ENCODE data around the gene EIF2AK3.
"Not testable (repeated sequence)": the region's sequence is repeated elsewhere in the genome, so short reads cannot be mapped to it uniquely, and the experiment has no call there.

EIF2AK3 gene

GRCh38 chr2:88596141-88596830, 31.0 kb downstream of the EIF2AK3 start:
- DNase-seq (ENCODE audit: low read depth in 2 of 2) = no peak

- no peak for DNase-seq (ENCODE audit: low read depth in 2 of 2)
Observed at GRCh38 chr2:88591698-88592097, 35.6 kb downstream of the EIF2AK3 start.

DNA sequence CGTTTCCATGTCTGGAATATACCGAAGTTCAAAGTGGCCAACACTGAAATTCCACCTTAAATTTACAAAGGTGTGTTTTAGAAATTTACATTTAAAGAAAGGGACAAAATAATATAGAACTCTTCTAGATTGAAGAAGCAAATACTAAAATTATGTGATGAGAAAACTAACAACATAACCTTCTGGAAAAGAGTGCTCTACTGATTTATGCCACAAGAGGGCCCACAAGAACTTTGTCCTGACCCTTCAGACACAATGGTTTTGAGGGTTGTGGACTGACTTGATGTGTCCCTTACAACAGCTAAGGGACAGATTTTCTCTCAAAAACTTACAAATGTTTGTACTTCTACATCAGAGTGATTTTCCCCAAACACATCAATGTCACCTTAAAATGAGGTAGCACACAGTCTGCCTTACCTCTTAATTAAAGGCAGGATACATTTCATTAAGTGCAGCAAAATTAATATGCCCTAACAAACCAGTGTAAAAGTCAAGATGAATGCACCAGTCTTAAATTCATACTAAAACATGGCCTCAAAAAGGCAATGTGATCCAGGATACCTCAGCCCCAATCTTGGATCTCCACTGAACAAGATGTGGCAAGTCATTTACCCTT, 36.2 kb downstream of the EIF2AK3 start:
- DNase-seq (ENCODE audit: low read depth in 2 of 2) = no peak

DNA sequence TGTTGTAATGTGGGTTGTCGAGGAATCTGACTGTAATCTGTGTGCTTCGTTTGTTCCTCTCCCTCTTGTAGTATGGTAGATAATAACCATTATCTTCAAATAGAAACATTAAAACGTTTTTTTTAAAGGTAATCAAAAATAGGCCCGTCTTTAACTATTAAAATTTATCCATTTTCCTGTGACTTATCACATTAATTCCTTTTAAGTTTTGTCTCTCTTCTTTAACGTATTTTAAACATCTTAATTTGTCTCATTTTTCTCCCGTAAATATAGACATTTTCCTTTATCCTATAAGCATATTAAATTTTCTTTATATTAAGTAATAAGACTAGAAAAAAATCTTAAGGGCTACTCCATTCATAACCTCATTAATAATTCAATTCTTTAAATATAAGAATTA, 41.3 kb downstream of the EIF2AK3 start:
- no peak for DNase-seq (ENCODE audit: low read depth in 2 of 2)

DNA sequence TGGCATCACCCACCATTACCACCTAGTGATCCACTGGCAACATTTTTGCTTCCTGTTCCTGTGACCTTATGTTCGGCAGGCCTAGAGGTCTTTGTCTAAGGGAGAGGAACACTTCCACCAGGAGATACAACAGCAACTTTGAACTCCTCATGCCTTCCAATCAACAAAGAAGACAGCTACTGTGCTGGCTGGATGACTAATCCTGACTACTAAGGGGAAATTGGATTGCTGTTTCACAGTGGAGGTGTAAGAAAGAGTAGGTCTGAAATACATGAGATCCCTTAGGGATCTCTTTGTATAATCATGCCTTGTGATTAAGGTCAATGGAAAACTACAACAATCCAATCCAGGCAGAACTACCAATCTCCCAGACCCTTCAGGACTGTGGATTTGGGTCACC, 45.2 kb downstream of the EIF2AK3 start:
- no peak for DNase-seq (ENCODE audit: low read depth in 2 of 2)

- DNase-seq (ENCODE audit: low read depth in 2 of 2) = no peak
Observed at GRCh38 chr2:88580088-88580487, 47.2 kb downstream of the EIF2AK3 start.

DNA sequence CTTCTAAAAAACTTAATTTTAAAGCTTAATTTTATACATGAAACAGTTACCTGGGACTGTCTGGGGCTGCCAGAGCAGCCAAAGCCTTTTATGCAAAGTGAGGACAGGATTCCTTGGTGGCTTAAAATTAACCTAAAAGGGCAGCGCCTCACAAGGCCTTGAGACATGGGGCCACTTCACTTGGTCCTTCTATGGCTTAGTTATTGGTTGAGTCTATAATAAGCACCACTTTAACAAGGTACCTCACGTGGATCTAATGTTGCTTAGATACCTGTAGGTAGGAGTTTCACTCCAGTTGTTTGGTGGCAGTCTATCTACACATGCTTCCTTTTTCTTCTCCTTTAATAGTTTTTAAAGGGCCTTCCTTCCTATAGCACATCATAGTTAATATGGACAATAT, 51.6 kb downstream of the EIF2AK3 start:
- no peak for DNase-seq (ENCODE audit: low read depth in 2 of 2)

GRCh38 chr2:88575051-88575450, 52.2 kb downstream of the EIF2AK3 start:
- DNase-seq (ENCODE audit: low read depth in 2 of 2) = no peak

GRCh38 chr2:88574445-88574844, 52.8 kb downstream of the EIF2AK3 start:
- no peak for DNase-seq (ENCODE audit: low read depth in 2 of 2)

DNA sequence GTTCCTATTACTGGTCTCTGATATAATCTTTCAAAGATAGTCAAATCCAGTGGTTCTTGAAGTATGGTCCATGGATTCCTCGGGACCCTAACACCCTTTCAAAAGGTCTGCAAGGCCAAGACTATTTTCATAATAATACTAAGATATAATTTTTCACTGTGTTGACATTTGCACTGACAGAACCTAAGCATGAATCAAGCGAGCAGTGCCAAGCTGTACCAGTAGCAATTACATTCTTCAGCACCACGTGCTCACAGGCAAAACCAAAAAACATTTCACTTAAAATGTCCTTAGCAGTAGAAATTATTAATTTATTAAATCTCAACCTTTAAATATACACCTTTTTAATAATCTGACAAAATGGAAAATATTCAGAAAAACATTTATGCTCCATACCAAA, 59.1 kb downstream of the EIF2AK3 start:
- no peak for DNase-seq (ENCODE audit: low read depth in 2 of 2)

GRCh38 chr2:88564402-88564801, 62.9 kb downstream of the EIF2AK3 start:
- no peak for DNase-seq (ENCODE audit: low read depth in 2 of 2)

DNA sequence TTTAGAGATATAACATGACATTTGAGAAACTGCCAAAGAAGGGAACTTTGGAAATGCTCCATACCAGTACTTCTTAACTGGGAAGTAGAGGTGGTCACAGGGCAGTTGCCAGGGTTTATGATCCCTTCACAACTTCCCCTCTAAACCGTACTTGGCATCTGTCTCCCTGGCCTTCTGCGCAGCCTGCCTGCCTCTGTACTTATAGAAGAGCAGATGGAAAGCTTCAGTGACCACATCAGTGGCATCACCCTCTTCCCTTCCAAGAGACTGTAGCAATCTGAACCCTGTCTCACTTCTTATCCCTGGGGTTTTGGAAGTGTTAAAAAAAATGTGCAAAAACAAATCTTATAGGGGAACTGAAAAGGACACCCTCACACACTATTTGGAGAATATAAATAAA, 64.1 kb downstream of the EIF2AK3 start:
- no peak for DNase-seq (ENCODE audit: low read depth in 2 of 2)

DNA sequence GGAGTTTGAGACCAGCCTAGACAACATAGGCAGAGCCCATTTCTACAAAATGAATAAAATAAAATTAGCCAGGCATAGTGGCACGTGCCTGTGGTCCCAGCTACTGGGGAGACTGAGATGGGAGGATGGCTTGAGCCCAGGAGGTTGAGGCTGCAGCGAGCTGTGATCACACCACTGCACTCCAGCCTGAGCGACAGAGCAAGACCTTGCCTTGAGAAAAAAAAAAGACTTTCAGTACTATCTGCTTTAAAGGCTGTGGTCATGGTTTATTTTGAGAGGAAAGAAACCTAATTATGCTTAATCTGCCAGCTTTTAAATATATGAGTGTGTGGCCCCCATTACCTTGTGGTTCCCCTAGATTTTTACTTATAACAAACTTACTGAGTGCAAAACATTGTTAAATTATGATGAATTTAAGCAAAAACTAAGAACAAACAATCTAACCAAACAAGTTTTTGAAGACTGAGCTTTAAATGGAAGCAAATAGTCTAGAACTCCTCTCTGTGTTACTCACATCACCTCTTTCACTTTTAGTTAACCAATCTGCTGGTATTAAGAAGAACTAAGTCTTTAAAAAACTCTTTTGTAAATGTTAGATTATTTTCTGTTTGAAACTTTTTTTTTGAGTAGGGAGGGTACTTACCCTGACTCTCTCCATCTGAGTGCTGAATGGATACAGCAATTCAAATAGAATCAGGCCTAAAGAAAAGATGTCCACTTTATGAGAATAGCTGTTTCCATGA, 65.4 kb downstream of the EIF2AK3 start:
- no peak for DNase-seq (ENCODE audit: low read depth in 2 of 2)

DNA sequence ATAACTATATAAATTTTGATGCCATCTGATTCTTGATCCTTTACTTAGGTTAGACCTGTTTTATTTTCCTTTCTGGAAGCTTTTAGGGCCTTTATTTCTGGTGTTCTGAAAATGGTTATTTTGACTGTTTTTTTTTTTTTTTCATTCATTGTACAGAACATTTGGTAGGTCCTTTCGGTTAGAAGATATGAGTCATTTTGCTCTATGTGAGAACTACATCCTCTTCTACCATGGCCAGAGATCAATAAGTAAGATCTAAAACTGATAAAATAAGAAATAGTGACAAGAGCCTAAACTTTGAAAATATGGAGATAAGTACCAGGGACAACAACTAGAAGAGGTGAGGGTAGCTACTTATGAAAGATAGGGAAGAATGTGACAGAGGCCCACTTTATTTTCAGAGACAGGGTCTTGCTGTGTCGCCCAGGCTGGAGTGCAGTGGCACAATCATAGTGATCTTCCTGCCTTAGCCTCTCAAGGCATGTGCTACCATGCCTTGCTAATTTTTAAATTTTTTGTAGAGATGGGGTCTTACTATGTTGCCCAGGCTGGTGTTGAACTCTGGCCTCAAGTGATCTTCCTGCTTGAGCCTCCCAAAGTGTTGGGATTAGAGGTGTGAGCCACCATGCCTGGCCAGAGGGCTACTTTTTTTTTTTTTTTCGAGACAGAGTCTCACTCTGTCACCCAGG, 66.5 kb downstream of the EIF2AK3 start:
- DNase-seq (ENCODE audit: low read depth in 2 of 2) = no peak

DNA sequence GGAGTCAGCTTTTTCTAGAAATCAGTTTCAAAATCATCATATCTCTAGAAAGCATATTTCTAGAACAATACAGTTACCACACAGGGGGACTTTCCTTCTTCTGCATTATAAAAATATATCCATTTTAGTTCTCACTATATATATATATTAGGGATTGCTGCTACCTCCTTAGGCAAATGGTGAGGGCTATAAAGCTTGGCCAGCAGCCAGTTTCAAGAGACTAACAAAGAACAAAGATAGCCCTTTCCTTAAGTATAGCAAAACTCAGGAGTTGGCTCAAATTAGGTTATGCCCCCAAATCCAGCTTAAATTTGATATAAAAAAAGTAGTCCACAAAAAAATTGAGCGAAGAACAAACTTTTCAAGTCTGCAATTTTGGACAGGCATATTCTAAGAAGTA, 70.0 kb downstream of the EIF2AK3 start:
- DNase-seq (ENCODE audit: low read depth in 2 of 2) = no peak

DNA sequence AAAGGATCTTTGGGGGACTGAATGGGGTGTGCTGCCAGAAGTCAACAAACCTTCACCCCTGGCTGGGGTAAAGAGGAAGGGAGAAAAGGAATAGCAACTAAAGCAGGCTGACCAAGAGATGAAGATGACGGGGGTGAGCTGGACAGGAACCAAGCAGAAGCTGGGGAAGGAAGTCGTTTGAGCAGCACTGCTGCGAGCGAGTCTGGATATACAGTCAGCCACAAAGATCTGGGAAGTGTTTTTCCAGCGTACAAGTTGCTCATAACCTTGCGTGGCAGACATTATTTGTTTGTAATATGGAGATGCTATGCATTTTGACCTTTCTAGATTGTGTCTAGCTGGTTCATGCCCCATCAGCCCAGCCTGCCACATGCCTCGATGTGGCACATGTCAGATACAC, 71.2 kb downstream of the EIF2AK3 start:
- DNase-seq (ENCODE audit: low read depth in 2 of 2) = no peak

- DNase-seq (ENCODE audit: low read depth in 2 of 2) = no peak
Observed at GRCh38 chr2:88554189-88554588, 73.1 kb downstream of the EIF2AK3 start.

DNA sequence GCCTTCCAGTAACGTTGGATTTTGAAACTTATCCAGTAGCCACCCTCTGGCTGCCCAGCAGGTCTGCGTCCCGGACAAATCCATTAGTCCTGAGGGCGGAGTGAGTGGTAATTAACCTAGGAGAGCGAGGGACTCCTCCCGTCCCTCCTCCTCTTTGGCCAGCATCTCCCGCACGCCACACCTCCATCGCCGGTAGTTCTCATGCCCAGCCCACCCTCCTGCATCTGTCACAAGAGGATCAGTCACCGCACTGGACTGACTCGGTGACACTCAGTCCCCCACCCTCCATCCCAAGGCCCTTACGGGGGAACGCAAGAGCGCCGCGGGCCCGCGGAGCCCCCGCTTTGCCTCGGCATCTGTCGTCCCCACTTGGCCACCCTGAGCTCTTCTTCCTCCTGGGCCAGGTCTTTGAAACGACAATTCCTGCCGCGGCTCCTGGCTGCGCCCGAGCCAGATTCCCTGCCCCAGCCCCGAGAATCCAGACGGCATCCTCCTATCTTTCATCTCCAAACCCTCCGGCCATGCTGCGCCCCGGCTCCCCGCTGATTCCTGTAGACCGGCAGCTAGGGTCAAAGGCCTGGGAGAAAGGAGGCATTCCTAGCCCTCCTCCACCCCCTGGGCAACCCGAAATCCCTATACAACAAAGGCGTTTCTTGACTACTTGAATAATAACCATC, 77.5 kb downstream of the EIF2AK3 start:
- DNase-seq (ENCODE audit: low read depth in 2 of 2) = no peak

- not testable (repeated sequence) for DNase-seq (ENCODE audit: low read depth in 2 of 2)
Observed at GRCh38 chr2:88546291-88546690, 81.0 kb downstream of the EIF2AK3 start.

- no peak for DNase-seq (ENCODE audit: low read depth in 2 of 2)
Observed at GRCh38 chr2:88545118-88545517, 82.1 kb downstream of the EIF2AK3 start.

- no peak for DNase-seq (ENCODE audit: low read depth in 2 of 2)
Observed at GRCh38 chr2:88543541-88544057, 83.7 kb downstream of the EIF2AK3 start.

- no peak for DNase-seq (ENCODE audit: low read depth in 2 of 2)
Observed at GRCh38 chr2:88542668-88543067, 84.6 kb downstream of the EIF2AK3 start.

Data from stimulated activated CD4-positive, alpha-beta T cell treated with anti-CD3 and anti-CD28 coated beads, Interleukin-12 subunit alpha, Interleukin-12 subunit beta, amount 100 ng/mL, for 24 hours (primary cell).